NOMO-1 (cell line): ENCODE data around the gene CES5A.
"Not testable (repeated sequence)": the region's sequence is repeated elsewhere in the genome, so short reads cannot be mapped to it uniquely, and the experiment has no call there.

Source experiments
- DNase-seq, 2 experiments: peaks; one replicate each; lab custom pipeline; 2025; ENCODE audit not compliant: unreplicated experiment in 2 of 2; lab: John Stamatoyannopoulos, UW

Gene CES5A

DNA sequence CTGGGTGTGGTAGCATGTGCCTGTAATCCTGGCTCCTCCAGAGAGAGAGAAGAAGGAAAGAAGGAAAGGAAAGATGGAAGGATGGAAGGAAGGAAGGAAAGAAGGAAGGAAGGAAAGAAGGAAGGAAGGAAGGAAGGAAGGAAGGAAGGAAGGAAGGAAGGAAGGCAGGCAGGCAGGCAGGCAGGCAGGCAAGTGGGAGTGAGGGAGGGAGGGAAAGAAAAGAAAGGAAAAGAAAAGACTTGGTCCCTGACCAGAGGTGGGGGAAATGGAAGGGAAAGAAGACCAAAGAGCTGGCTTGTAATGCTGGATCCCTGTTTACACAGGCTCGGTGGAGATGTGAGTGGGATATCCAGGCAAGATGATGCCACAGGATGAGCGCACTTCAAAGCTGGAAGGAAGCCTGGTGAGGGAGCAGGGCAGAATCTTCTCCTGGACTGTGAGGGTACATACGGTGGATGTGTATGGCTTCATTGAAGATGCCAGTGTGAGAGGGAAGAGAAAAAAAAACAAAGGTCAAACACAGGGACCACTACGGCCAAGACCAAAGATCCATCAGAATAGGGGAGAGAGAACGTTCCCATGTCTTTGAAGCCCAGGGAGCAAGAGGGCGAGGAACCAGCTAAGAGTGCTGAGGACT, 44.4 kb downstream of the CES5A start:
- no peak for DNase-seq

DNA sequence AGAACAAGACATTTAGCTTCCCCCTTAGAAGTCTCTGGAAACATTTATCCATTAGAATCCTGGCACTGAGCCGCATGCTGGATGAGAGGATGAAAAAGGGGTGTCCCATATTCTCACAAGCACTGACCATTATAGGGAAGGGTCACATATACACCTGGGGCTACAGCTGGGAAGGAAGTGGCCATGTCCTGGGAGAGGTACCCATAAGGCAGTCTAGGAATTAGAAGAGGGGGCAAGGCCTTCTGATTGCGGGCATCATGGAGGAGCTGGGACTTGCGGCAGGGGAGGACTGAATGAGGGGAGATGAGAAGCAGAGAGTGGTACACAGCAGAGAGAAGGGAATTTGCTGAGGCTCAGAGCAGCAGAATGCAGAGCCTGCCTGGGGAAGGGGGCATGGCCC, 45.9 kb downstream of the CES5A start:
- DNase-seq, result not testable (repeated sequence)

- no peak for DNase-seq
Observed at GRCh38 chr16:55828680-55829079, 46.5 kb downstream of the CES5A start.

DNA sequence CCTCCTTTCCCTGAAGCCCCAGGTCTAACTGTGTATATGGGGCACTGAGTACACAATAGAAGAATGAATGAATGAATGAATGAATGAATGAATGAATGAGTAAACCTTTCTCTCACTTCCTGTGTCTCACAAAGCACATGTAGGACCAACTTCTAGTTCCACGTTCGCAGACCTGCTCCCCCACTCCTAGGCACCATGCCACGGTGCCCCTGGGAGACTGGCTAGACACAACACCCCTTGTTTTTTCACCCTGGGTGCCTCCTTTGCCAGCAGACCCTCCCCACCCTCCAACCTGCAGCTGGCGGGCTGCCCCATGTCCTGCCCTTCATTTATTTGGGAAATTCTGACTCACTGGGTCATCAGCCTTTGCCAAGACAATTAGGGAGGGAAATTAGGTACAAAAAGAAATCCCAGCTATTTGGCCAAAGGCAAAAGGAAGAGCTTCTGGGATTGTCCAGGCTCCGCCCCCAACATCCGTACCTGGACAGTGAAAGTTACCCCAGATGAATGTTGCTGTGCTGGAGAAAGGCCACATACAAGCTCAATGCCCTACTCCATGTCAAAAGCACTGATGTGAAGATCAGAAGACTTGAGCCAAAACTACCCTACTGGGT, 50.0 kb downstream of the CES5A start:
- no peak for DNase-seq

GRCh38 chr16:55824473-55825000, 50.6 kb downstream of the CES5A start:
- DNase-seq, result no peak

DNA sequence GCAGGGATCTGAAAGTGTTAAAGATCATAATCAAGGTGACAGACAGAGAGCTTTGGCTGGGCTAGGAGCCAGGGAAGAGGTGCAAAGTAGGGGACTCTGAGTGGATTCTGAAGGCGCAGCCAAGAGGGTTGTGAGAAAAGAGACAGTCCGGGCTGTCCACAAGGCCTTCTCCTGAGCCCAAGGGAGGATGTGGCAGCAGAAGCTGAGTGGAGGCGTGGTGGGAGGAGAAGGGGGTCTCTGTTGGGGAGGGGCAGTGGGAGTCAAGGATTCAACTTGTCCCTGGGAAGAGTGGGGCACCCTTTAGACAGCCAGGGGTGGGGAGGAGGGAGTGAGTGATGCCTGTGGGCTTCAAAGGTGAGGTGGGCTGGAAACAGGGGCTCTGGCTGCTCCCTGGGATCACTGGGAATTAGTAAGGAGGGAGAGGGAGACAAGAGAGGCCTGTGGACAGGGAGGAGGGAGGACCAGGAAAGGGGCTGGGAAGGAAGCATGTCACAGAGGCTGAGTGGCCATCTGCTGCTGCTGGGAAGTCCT, 52.8 kb downstream of the CES5A start:
- no peak for DNase-seq

DNA sequence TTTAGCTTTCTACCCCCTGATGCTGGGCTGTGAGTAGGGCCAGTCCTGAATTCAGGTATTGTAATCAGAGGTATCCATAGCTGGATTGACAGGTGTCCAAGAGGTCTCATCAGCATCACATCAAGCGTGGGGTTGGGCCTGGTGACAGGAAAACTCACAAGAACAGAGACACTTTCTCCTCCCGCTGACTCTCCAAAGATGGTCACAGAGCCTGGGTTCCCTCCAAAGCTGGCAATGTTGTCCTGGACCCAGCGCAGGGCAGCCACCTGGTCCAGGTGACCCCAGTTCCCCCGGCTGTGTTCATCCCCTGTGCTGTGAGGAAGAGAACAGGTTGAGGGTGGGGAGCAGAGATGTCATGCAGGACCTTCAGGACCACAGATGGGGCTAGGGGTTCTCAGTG, 54.0 kb downstream of the CES5A start:
- DNase-seq, result no peak

DNA sequence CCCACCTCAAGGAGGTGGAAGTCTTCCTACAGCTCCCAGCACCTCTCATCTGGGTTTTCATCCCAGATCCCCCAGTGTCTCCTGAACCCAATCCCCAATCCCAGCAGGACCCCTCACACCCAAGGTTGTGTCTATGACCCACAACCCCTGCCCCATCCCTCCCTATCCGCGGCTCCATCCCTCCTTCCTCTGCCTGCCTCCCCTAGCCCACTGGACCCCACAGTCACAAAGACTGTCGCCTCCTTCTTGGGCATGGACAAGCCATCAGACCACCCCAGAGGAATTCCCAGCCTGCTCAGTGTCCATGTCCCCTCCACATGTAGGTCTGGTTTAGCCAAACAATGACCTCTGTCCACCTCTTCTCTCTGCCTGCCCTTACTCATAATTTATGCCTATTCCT, 54.6 kb downstream of the CES5A start:
- DNase-seq, result no peak

DNA sequence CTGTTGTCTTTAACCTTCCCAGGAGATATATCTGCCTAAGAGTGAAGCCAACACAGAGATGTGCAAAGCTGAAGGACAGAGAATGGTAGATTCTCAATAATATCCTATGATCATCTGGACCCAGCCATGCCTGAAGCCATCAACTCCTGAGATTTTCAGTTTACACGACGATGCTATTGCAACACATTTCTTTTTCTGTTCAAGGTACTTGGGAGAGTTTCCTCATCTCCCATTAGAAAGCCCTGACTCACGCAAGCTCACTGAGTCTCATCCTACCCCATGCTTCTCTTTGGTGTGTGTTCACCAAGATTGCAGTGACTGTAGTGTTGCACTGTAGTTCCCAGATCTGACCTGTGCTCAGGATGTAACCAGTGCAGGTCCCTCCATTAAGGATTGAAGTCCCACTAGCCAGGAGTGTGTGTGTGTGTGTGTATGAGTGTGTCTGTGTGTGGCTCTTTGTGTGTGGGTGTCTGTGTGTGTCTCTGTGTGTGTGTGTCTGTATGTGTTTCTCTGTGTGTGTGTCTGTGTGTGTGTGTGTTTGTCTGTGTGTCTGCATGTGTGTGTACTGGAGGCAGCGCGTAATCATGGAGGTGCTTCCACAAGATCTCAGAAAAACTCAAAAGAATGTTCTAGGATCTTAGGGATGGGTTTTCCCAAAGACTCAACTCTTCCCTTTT, 57.8 kb downstream of the CES5A start:
- DNase-seq, result peak in 1 of 2 experiments; percentile 15

- DNase-seq, result not testable (repeated sequence)
Observed at GRCh38 chr16:55816222-55816621, 59.0 kb downstream of the CES5A start.

- DNase-seq, result no peak
Observed at GRCh38 chr16:55815320-55815719, 59.9 kb downstream of the CES5A start.

- not testable (repeated sequence) for DNase-seq
Observed at GRCh38 chr16:55814174-55814573, 61.0 kb downstream of the CES5A start.

GRCh38 chr16:55813730-55814129, 61.4 kb downstream of the CES5A start:
- not testable (repeated sequence) for DNase-seq

GRCh38 chr16:55812951-55813350, 62.2 kb downstream of the CES5A start:
- no peak for DNase-seq

- DNase-seq, result no peak
Observed at GRCh38 chr16:55811811-55812210, 63.4 kb downstream of the CES5A start.

GRCh38 chr16:55810451-55810961, 64.7 kb downstream of the CES5A start:
- DNase-seq, result no peak

GRCh38 chr16:55809851-55810250, 65.3 kb downstream of the CES5A start:
- DNase-seq, result no peak

DNA sequence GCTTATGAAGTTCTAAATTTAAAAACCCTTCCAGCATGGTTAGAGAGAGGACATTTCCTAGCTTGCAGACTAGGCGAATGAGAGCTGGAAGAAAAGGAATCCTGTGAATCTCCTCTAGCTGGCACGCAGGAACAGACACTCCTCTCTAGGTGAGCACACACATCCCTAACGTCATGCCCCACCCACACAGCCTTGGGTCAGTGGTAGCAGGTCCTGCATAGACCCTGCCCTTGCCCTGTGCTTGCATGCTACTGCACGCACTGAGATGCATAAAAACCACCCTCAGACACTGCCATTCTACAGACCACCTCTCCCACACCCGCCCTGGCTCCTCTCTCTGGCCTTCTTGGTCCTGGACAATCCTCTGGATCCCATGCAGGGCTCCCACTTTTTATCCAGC, 65.8 kb downstream of the CES5A start:
- no peak for DNase-seq

DNA sequence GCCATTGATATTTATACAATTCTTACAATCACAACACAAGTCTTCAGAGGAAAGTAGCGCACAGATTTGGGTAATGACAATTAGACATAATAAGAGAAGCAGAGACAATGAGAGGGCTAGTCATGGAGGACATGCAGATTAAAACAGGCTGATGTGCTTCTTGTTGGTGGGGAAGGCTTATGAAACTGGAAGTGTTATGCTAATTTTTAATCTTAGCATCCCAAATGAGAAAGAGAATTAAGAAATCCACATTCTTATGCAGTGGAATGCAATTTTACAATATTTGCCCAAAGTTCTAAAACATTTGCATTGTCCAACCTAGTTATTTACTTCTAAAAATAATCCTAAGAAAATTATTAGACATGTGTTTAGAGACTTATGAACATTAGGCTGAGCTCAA, 66.9 kb downstream of the CES5A start:
- not testable (repeated sequence) for DNase-seq

GRCh38 chr16:55805104-55805503, 70.1 kb downstream of the CES5A start:
- not testable (repeated sequence) for DNase-seq

DNA sequence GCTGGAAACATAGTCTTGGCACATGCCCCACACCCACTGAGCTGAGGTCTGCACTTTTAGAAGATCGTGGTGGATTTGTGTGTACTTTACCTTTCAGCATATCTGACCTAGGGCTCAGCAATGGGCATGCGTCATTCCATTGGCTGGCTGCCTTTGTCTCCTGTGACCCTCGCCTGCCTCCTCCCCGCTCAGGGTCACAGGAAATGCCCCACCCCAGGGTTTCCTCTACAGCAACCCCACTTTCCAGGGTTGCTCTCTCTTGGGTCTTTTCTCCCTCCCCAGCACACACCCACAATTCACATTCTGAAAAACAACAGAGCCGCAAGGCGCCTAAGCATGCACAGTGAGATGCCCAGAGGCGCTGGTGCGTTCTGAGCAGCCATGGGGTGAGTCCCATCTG, 71.5 kb downstream of the CES5A start:
- not testable (repeated sequence) for DNase-seq
